VCaP (cell line): ENCODE data around the gene GSE1.

ENCODE experiments used
- H3K27ac ChIP-seq: fragments of 450-650 bp; 2 replicates; pipeline ENCODE4 v1.5.1; 2017
- CTCF ChIP-seq: fragments of 450-650 bp; conservative IDR thresholded peaks from 2 replicates; pipeline ENCODE4 v1.5.1; 2017; ENCODE audit warnings: mild to moderate bottlenecking, moderate library complexity

GSE1 gene

GRCh38 chr16:85718682-85719081, 105.6 kb downstream of the GSE1 start:
- no peak overlapping the region for H3K27ac ChIP-seq

GRCh38 chr16:85719605-85720301, 106.6 kb downstream of the GSE1 start:
- no peak for TF ChIP-seq CTCF
- no peak overlapping the region for H3K27ac ChIP-seq

More at GRCh38 chr16:85718682-85719081, 105.6 kb downstream of the GSE1 start:
- peak; percentile 56 for TF ChIP-seq CTCF

GRCh38 chr16:85720302-85720637, 107.1 kb downstream of the GSE1 start:
- TF ChIP-seq CTCF: no peak
- H3K27ac ChIP-seq: no peak overlapping the region

GRCh38 chr16:85722128-85722893, 109.2 kb downstream of the GSE1 start:
- TF ChIP-seq CTCF: no peak
- H3K27ac ChIP-seq: no peak overlapping the region

GRCh38 chr16:85724126-85724879, 111.2 kb downstream of the GSE1 start:
- H3K27ac ChIP-seq: no peak overlapping the region
- no peak for TF ChIP-seq CTCF

GRCh38 chr16:85724936-85725335, 111.8 kb downstream of the GSE1 start:
- TF ChIP-seq CTCF: no peak
- no peak overlapping the region for H3K27ac ChIP-seq
